Sigmoid colon (tissue), 7 donors: ENCODE data around the gene ZNF644. TPM values are rescaled to one million over a fixed set of nuclear protein-coding genes. Genes with fewer than 3 reads are reported as not detected.

Experiments used
- DNase-seq: peaks from one replicate; pipeline ENCODE4 v3.0.0-alpha.2; 2019
- H3K27ac ChIP-seq, 4 donors: fragments of 200-600 bp; sonication (generic); one replicate each; pipeline ENCODE4 v1.5.1; 2016 to 2019; ENCODE audit warnings: mild to moderate bottlenecking in 1 of 4
- H3K27me3 ChIP-seq, 3 donors: fragments of 200-600 bp; sonication (generic); one replicate each; pipeline ENCODE4 v1.5.1; 2019; ENCODE audit warnings: mild to moderate bottlenecking in 1 of 3
- H3K36me3 ChIP-seq, 4 donors: fragments of 200-600 bp; sonication (generic); one replicate each; pipeline ENCODE4 v1.5.1; 2016 to 2019
- H3K4me1 ChIP-seq, 4 donors: fragments of 200-600 bp; sonication (generic); one replicate each; pipeline ENCODE4 v1.5.1; 2017 to 2019
- H3K4me3 ChIP-seq, 4 donors: fragments of 200-600 bp; sonication (generic); one replicate each; pipeline ENCODE4 v1.5.1; 2017 to 2019; ENCODE audit warnings: mild to moderate bottlenecking in 2 of 4, moderate library complexity in 1 of 4
- H3K9me3 ChIP-seq, 4 donors: fragments of 200-600 bp in 3 of 4; sonication (generic) in 3 of 4; one replicate each; pipeline versions ENCODE4 v1.5.1 to v1.6.1; 2013 to 2019
- EP300 ChIP-seq, 4 donors: sonication (generic); formaldehyde crosslinking; IDR thresholded peaks; one replicate each; pipeline ENCODE4 v1.6.1; 2017; ENCODE audit warnings: antibody characterized with exemption in 4 of 4
- POLR2A ChIP-seq, 2 donors: fragments of 450-650 bp; IDR thresholded peaks; one replicate each; pipeline ENCODE4 v1.6.1; 2016; ENCODE audit warnings: antibody characterized with exemption in 2 of 2, mild to moderate bottlenecking in 2 of 2, moderate library complexity in 2 of 2
- POLR2AphosphoS5 ChIP-seq, 4 donors: sonication (generic); formaldehyde crosslinking; IDR thresholded peaks; one replicate each; pipeline ENCODE4 v1.6.1; 2017; ENCODE audit warnings: antibody characterized with exemption in 4 of 4
- WGBS, 2 donors: extraction: QIAGEN DNeasy Blood & Tissue Kit; methylation state at CpG; one replicate each; pipeline ENCODE4 v1.1.7; 2013; 5-methylcytosine and 5-hydroxymethylcytosine counted together
- intact Hi-C: fragments of 100-400 bp; cut with DNase I; formaldehyde crosslinking; loops from one replicate; pipeline ENCODE4 v1.15.1; 2023
- polyA plus RNA-seq, 3 donors: library from polyadenylated mRNA; stranded (reverse); fragments of 200-250 nt; gene quantifications; one replicate each; pipeline ENCODE4 v1.2.3, GENCODE V29; 2013
- total RNA-seq, 4 donors: library from RNA; depleted of rRNA; stranded (reverse); fragments of >200 nt; gene quantifications; one replicate each; pipeline ENCODE4 v1.1.0, GENCODE V29; 2016
- TF ChIP-seq, protein P1 (sequence below), 4 experiments: fragments of 450-650 bp in 3 of 4; fragments of 200-600 bp in 1 of 4; IDR thresholded peaks; one replicate each; pipeline ENCODE4 v1.5.1; 2016 to 2019; ENCODE audit warnings: antibody characterized with exemption in 4 of 4, mild to moderate bottlenecking in 3 of 4, moderate library complexity in 2 of 4
- donor health status: healthy with polysubstance abuse.
- donor health status: Bipolar disorder and iron deficiency.
- donor health status: healthy.

The ZNF644 gene
- total and polyA plus RNA-seq, 7 donors, result 17.4 to 74.2 (median 55.1) TPM

DNA sequence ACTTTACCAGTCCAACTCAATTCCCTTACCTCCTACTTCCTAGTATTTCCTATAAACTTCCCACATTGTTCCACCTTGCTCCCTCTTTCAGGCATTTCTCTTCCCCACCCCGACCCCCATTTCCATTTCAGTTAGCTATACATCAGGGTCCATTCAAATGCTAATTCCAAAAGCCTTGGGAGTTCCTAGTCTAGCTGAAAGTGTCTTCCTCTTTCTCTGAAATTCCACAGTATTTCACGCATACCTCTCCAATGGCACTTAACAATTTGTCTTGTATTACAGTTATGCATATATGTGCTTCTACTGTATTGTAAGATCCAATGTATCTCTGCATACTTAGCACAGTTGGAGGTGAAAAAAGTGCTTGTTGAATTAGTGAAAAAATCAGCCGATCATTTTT, 94.9 kb downstream of the ZNF644 start:
- no peak for DNase-seq
- intact Hi-C loops, result no loop called here
- Histone ChIP-seq H3K9me3 (no peaks in the 10 kb centered on the region), H3K36me3 (no peaks in the 10 kb centered on the region), H3K27ac (no peak overlapping the region), H3K4me1 (peaks cover 0 to 50% (median 28%) of the 10 kb centered on the region in 4 donors), H3K4me3 (no peak overlapping the region), H3K27me3 (no peaks in the 10 kb centered on the region)
- TF ChIP-seq EP300 (IDR thresholded peaks at IDR 0.05) (no peak), POLR2AphosphoS5 (IDR thresholded peaks at IDR 0.05) (no peak), POLR2A (IDR thresholded peaks at IDR 0.05) (no peak)
- TF ChIP-seq, protein P1, sequence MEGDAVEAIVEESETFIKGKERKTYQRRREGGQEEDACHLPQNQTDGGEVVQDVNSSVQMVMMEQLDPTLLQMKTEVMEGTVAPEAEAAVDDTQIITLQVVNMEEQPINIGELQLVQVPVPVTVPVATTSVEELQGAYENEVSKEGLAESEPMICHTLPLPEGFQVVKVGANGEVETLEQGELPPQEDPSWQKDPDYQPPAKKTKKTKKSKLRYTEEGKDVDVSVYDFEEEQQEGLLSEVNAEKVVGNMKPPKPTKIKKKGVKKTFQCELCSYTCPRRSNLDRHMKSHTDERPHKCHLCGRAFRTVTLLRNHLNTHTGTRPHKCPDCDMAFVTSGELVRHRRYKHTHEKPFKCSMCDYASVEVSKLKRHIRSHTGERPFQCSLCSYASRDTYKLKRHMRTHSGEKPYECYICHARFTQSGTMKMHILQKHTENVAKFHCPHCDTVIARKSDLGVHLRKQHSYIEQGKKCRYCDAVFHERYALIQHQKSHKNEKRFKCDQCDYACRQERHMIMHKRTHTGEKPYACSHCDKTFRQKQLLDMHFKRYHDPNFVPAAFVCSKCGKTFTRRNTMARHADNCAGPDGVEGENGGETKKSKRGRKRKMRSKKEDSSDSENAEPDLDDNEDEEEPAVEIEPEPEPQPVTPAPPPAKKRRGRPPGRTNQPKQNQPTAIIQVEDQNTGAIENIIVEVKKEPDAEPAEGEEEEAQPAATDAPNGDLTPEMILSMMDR (IDR thresholded peaks at IDR 0.05), result no peak
- WGBS, 2 donors, result 84 to 89% methylated on average over 3 of the region's 3 CpGs

GRCh38 chr1:90925928-90926869, 95.6 kb downstream of the ZNF644 start:
- no peak for TF ChIP-seq POLR2A (IDR thresholded peaks at IDR 0.05)
- no peak for TF ChIP-seq EP300 (IDR thresholded peaks at IDR 0.05)
- TF ChIP-seq, protein P1 (IDR thresholded peaks at IDR 0.05), result no peak
- TF ChIP-seq POLR2AphosphoS5 (IDR thresholded peaks at IDR 0.05), result no peak
- H3K4me1 ChIP-seq, result peaks cover 0 to 57% (median 31%) of the 10 kb centered on the region in 4 donors
- no peak overlapping the region for H3K4me3 ChIP-seq
- intact Hi-C loops, result no loop called here
- no peaks in the 10 kb centered on the region for H3K9me3 ChIP-seq
- no peaks in the 10 kb centered on the region for H3K27me3 ChIP-seq
- no peak for DNase-seq
- WGBS, 2 donors, result 39 to 64% methylated on average over 1 of the region's 1 CpG
- H3K36me3 ChIP-seq, result no peaks in the 10 kb centered on the region
- no peak overlapping the region for H3K27ac ChIP-seq

- Histone ChIP-seq H3K36me3 (no peaks in the 10 kb centered on the region), H3K4me3 (no peak overlapping the region), H3K4me1 (peaks cover 0 to 66% (median 37%) of the 10 kb centered on the region in 4 donors), H3K27me3 (no peaks in the 10 kb centered on the region), H3K9me3 (no peaks in the 10 kb centered on the region), H3K27ac (peak overlapping the region in 1 of 4 donors; percentile 43)
- 96% methylated on average over 4 of the region's 4 CpGs for WGBS, 2 donors
- no peak for DNase-seq
- TF ChIP-seq POLR2A (IDR thresholded peaks at IDR 0.05) (no peak), POLR2AphosphoS5 (IDR thresholded peaks at IDR 0.05) (no peak), EP300 (IDR thresholded peaks at IDR 0.05) (no peak)
- TF ChIP-seq, protein P1 (IDR thresholded peaks at IDR 0.05), result no peak
- intact Hi-C loops, result no loop called here
Measured at GRCh38 chr1:90924982-90925381, 96.9 kb downstream of the ZNF644 start.

GRCh38 chr1:90922996-90923395, 98.8 kb downstream of the ZNF644 start:
- Histone ChIP-seq H3K27me3 (no peaks in the 10 kb centered on the region), H3K36me3 (no peaks in the 10 kb centered on the region), H3K9me3 (no peaks in the 10 kb centered on the region), H3K27ac (peak overlapping the region in 2 of 4 donors; percentile 33 to 43), H3K4me1 (peaks cover 0 to 72% (median 41%) of the 10 kb centered on the region in 4 donors), H3K4me3 (no peak overlapping the region)
- TF ChIP-seq, protein P1 (IDR thresholded peaks at IDR 0.05), result no peak
- DNase-seq, result no peak
- WGBS, 2 donors, result 81% methylated on average over 2 of the region's 2 CpGs
- intact Hi-C loops, result no loop called here
